ENCODE results near the gene IQSEC3.

IQSEC3 gene

DNA sequence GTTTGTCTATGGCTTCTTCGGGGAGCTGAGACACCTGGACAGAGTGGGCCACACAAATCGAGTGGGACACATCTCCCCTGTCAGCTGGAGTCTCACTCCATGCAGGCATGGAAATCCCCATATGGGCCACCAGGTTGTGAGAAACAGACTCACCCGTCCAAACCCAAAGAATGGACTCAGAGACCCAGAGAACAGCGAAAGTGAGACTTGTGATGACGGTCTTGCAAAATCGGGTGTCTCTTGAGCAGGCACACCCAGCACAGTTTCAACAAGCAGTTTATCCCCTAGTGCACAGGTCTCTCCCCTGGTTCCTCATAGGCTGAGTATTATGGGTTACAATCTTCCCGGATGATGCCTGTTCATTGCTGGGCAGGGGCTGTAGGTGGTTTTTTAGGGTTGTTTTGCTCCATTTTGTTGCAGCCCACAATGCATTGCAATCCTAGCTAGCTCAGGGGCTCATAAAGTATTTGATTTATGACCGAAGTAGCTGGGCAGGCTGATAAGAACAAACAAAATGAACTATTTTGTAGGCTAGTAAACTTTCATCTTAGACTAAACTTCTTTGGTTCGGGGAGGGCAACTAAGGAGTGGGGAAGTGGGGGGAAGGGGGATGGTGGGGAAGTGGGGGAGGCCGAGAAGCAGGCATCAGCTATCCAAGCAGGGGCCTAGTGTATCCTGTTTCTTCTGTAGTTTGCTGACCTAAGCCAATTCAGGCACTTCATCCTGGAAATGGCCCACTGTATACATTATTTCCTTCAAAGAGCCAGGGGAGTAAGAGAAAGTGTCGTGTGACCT lies 45.3 kb downstream of the IQSEC3 start:
- Histone ChIP-seq H3K14ac (ENCODE audit: low read length in 2 of 2) (no peak overlapping the region), H3K4me1 (ENCODE audit: control insufficient read depth, insufficient read depth, low read depth, low read length) (peaks cover 4% of the 10 kb centered on the region), H2BK15ac (ENCODE audit: low read depth, poor library complexity, severe bottlenecking) (no peak overlapping the region), H3K4me3 (ENCODE audit: insufficient read depth in 1 of 2, low read depth in 1 of 2, low read length in 2 of 2) (no peak overlapping the region), H3K36me3 (ENCODE audit: control insufficient read depth in 1 of 2, insufficient read depth in 2 of 2, low read depth in 1 of 2, low read length in 2 of 2) (no peaks in the 10 kb centered on the region), H3K18ac (ENCODE audit: low read depth in 1 of 2, low read length in 2 of 2) (no peak overlapping the region), H3K9me3 (ENCODE audit: control insufficient read depth, low read length) (no peaks in the 10 kb centered on the region), H2BK120ac (ENCODE audit: low read depth, low read length) (no peak overlapping the region), H2AFZ (ENCODE audit: low read depth, low read length) (no peak overlapping the region), H2BK5ac (ENCODE audit: low read depth, low read length, poor library complexity, severe bottlenecking) (no peak overlapping the region), H4K91ac (ENCODE audit: low read length) (no peak overlapping the region), H3K23ac (ENCODE audit: low read length in 2 of 2) (no peak overlapping the region), H3K27me3 (ENCODE audit: control insufficient read depth in 1 of 2, insufficient read depth in 1 of 2, low read length in 2 of 2) (peaks cover 30 to 74% of the 10 kb centered on the region in 2 experiments), H2BK12ac (ENCODE audit: low read length in 2 of 2) (no peak overlapping the region), H3K4ac (ENCODE audit: low read depth in 1 of 2, low read length in 2 of 2) (no peak overlapping the region), H3K27ac (ENCODE audit: low read length, poor library complexity, severe bottlenecking) (no peak overlapping the region), H3K79me1 (replicated peaks; ENCODE audit: low read length, poor library complexity, severe bottlenecking) (no peaks in the 10 kb centered on the region), H2AK5ac (ENCODE audit: low read length, severe bottlenecking) (no peak overlapping the region), H3K4me2 (ENCODE audit: low read length, poor library complexity, severe bottlenecking) (no peak overlapping the region), H3K9ac (ENCODE audit: low read length) (no peak overlapping the region), H4K8ac (ENCODE audit: low read length) (no peak overlapping the region)
- 69% methylated on average over 11 of the region's 11 CpGs for WGBS
- no peak for DNase-seq

DNA sequence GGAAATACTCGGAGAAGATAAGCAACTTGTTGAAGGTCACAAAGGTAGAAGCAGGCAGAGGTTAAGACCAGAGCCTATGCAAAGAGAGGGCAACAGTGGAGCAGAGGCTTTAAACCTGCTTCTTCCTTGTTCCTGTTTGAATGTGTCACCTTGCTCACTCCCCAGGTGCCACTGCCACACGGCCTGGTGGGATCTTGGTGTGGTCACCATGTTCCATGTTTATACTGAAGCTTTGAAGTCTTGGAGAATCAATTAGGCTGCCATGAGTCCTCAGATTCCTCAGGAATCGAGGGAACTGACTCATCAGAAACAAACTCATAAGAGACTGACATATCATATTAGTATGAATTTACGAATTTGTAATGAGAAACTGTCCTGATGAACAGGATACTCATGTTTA lies 46.8 kb downstream of the IQSEC3 start:
- H3K9ac ChIP-seq (ENCODE audit: low read length): no peak overlapping the region
- H3K79me1 ChIP-seq (replicated peaks; ENCODE audit: low read length, poor library complexity, severe bottlenecking): no peaks in the 10 kb centered on the region
- no peak overlapping the region for H2BK12ac ChIP-seq (ENCODE audit: low read length in 2 of 2)
- H3K27ac ChIP-seq (ENCODE audit: low read length, poor library complexity, severe bottlenecking): no peak overlapping the region
- H4K8ac ChIP-seq (ENCODE audit: low read length): no peak overlapping the region
- H3K27me3 ChIP-seq (ENCODE audit: control insufficient read depth in 1 of 2, insufficient read depth in 1 of 2, low read length in 2 of 2): peaks cover 43 to 88% of the 10 kb centered on the region in 2 experiments
- 63% methylated on average over 3 of the region's 4 CpGs for WGBS
- H2BK5ac ChIP-seq (ENCODE audit: low read depth, low read length, poor library complexity, severe bottlenecking): no peak overlapping the region
- no peak overlapping the region for H2AK5ac ChIP-seq (ENCODE audit: low read length, severe bottlenecking)
- H3K4me3 ChIP-seq (ENCODE audit: insufficient read depth in 1 of 2, low read depth in 1 of 2, low read length in 2 of 2): no peak overlapping the region
- H2BK120ac ChIP-seq (ENCODE audit: low read depth, low read length): no peak overlapping the region
- DNase-seq: no peak
- H2BK15ac ChIP-seq (ENCODE audit: low read depth, poor library complexity, severe bottlenecking): no peak overlapping the region
- no peak overlapping the region for H3K18ac ChIP-seq (ENCODE audit: low read depth in 1 of 2, low read length in 2 of 2)
- no peaks in the 10 kb centered on the region for H3K36me3 ChIP-seq (ENCODE audit: control insufficient read depth in 1 of 2, insufficient read depth in 2 of 2, low read depth in 1 of 2, low read length in 2 of 2)
- no peak overlapping the region for H3K14ac ChIP-seq (ENCODE audit: low read length in 2 of 2)
- no peaks in the 10 kb centered on the region for H3K9me3 ChIP-seq (ENCODE audit: control insufficient read depth, low read length)
- no peak overlapping the region for H3K23ac ChIP-seq (ENCODE audit: low read length in 2 of 2)
- no peak overlapping the region for H4K91ac ChIP-seq (ENCODE audit: low read length)
- H3K4ac ChIP-seq (ENCODE audit: low read depth in 1 of 2, low read length in 2 of 2): no peak overlapping the region
- H2AFZ ChIP-seq (ENCODE audit: low read depth, low read length): no peak overlapping the region
- H3K4me1 ChIP-seq (ENCODE audit: control insufficient read depth, insufficient read depth, low read depth, low read length): peaks cover 4% of the 10 kb centered on the region
- no peak overlapping the region for H3K4me2 ChIP-seq (ENCODE audit: low read length, poor library complexity, severe bottlenecking)

DNA sequence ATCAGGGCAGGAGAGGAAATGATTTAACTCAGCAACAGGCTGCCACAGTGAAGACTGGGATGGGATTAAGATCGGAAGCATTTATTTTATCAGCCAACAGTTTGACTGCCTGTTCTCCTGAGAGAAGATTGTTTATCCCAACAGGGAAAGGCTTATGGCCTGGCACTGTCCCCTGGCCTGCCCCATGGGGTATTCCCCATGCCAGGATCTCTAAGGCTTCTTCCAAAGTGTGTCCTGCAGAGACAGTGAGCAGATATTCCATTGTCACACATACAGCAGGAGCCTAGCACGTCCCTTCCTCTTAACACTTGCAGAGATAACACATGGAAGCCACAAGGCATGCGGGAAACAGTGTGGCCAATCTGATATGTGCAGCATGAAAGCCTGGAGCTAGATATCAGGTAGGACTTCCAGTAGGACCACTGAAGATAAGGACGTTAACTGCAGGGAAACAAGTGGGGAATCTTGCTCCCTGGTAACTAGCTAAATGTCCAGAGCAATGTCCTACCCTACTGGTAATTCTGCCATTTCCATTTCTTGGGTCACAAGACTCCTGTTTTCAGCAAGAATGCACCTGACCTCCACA lies 48.2 kb downstream of the IQSEC3 start:
- H3K4me1 ChIP-seq (ENCODE audit: control insufficient read depth, insufficient read depth, low read depth, low read length): no peaks in the 10 kb centered on the region
- no peak overlapping the region for H3K4me3 ChIP-seq (ENCODE audit: insufficient read depth in 1 of 2, low read depth in 1 of 2, low read length in 2 of 2)
- no peak overlapping the region for H3K18ac ChIP-seq (ENCODE audit: low read depth in 1 of 2, low read length in 2 of 2)
- no peak overlapping the region for H3K4ac ChIP-seq (ENCODE audit: low read depth in 1 of 2, low read length in 2 of 2)
- no peak for DNase-seq
- H2BK5ac ChIP-seq (ENCODE audit: low read depth, low read length, poor library complexity, severe bottlenecking): no peak overlapping the region
- no peak overlapping the region for H2BK120ac ChIP-seq (ENCODE audit: low read depth, low read length)
- no peak overlapping the region for H2AK5ac ChIP-seq (ENCODE audit: low read length, severe bottlenecking)
- H3K9ac ChIP-seq (ENCODE audit: low read length): no peak overlapping the region
- H3K9me3 ChIP-seq (ENCODE audit: control insufficient read depth, low read length): no peaks in the 10 kb centered on the region
- no peak overlapping the region for H3K23ac ChIP-seq (ENCODE audit: low read length in 2 of 2)
- no peaks in the 10 kb centered on the region for H3K79me1 ChIP-seq (replicated peaks; ENCODE audit: low read length, poor library complexity, severe bottlenecking)
- no peak overlapping the region for H2AFZ ChIP-seq (ENCODE audit: low read depth, low read length)
- H4K8ac ChIP-seq (ENCODE audit: low read length): no peak overlapping the region
- no peak overlapping the region for H2BK12ac ChIP-seq (ENCODE audit: low read length in 2 of 2)
- no peak overlapping the region for H2BK15ac ChIP-seq (ENCODE audit: low read depth, poor library complexity, severe bottlenecking)
- H3K4me2 ChIP-seq (ENCODE audit: low read length, poor library complexity, severe bottlenecking): no peak overlapping the region
- H3K14ac ChIP-seq (ENCODE audit: low read length in 2 of 2): no peak overlapping the region
- no peak overlapping the region for H4K91ac ChIP-seq (ENCODE audit: low read length)
- H3K27me3 ChIP-seq (ENCODE audit: control insufficient read depth in 1 of 2, insufficient read depth in 1 of 2, low read length in 2 of 2): peaks cover 49 to 93% of the 10 kb centered on the region in 2 experiments
- no peak overlapping the region for H3K27ac ChIP-seq (ENCODE audit: low read length, poor library complexity, severe bottlenecking)
- no peaks in the 10 kb centered on the region for H3K36me3 ChIP-seq (ENCODE audit: control insufficient read depth in 1 of 2, insufficient read depth in 2 of 2, low read depth in 1 of 2, low read length in 2 of 2)
- 55% methylated on average over 4 of the region's 4 CpGs for WGBS

- Histone ChIP-seq H3K14ac (ENCODE audit: low read length in 2 of 2) (no peak overlapping the region), H3K4me2 (ENCODE audit: low read length, poor library complexity, severe bottlenecking) (no peak overlapping the region), H3K36me3 (ENCODE audit: control insufficient read depth in 1 of 2, insufficient read depth in 2 of 2, low read depth in 1 of 2, low read length in 2 of 2) (no peaks in the 10 kb centered on the region), H4K91ac (ENCODE audit: low read length) (no peak overlapping the region), H2BK120ac (ENCODE audit: low read depth, low read length) (no peak overlapping the region), H2BK15ac (ENCODE audit: low read depth, poor library complexity, severe bottlenecking) (no peak overlapping the region), H2BK12ac (ENCODE audit: low read length in 2 of 2) (no peak overlapping the region), H2BK5ac (ENCODE audit: low read depth, low read length, poor library complexity, severe bottlenecking) (no peak overlapping the region), H3K18ac (ENCODE audit: low read depth in 1 of 2, low read length in 2 of 2) (no peak overlapping the region), H3K4me1 (ENCODE audit: control insufficient read depth, insufficient read depth, low read depth, low read length) (no peaks in the 10 kb centered on the region), H3K4ac (ENCODE audit: low read depth in 1 of 2, low read length in 2 of 2) (no peak overlapping the region), H3K9me3 (ENCODE audit: control insufficient read depth, low read length) (no peaks in the 10 kb centered on the region), H3K23ac (ENCODE audit: low read length in 2 of 2) (no peak overlapping the region), H3K27ac (ENCODE audit: low read length, poor library complexity, severe bottlenecking) (no peak overlapping the region), H3K4me3 (ENCODE audit: insufficient read depth in 1 of 2, low read depth in 1 of 2, low read length in 2 of 2) (no peak overlapping the region), H3K79me1 (replicated peaks; ENCODE audit: low read length, poor library complexity, severe bottlenecking) (no peaks in the 10 kb centered on the region), H4K8ac (ENCODE audit: low read length) (no peak overlapping the region), H2AFZ (ENCODE audit: low read depth, low read length) (no peak overlapping the region), H3K27me3 (ENCODE audit: control insufficient read depth in 1 of 2, insufficient read depth in 1 of 2, low read length in 2 of 2) (peaks cover 54 to 92% of the 10 kb centered on the region in 2 experiments), H3K9ac (ENCODE audit: low read length) (no peak overlapping the region), H2AK5ac (ENCODE audit: low read length, severe bottlenecking) (no peak overlapping the region)
- WGBS: 74% methylated on average over 4 of the region's 5 CpGs
- no peak for DNase-seq
These were observed 49.0 kb downstream of the IQSEC3 start for GRCh38 chr12:115518-115917.
